Thymus (tissue), 11 donors: ENCODE data around the gene ZNF785. TPM values are rescaled to one million over a fixed set of nuclear protein-coding genes. Genes with fewer than 3 reads are reported as not detected.
"Not testable (repeated sequence)": the region's sequence is repeated elsewhere in the genome, so short reads cannot be mapped to it uniquely, and the experiment has no call there.

ENCODE experiments used
- DNase-seq, 9 donors: peaks; one replicate each; pipeline ENCODE4 v3.0.0-alpha.2; 2013; ENCODE audit warnings: low spot score in 9 of 9, low read depth in 6 of 9, missing footprints in 1 of 9
- H3K27ac ChIP-seq, 2 donors: one replicate each; pipeline ENCODE4 v1.5.1; 2013; ENCODE audit warnings: control low read depth in 1 of 2, low read depth in 1 of 2, low read length in 1 of 2, mild to moderate bottlenecking in 1 of 2, moderate library complexity in 1 of 2
- H3K27me3 ChIP-seq, 2 donors: one replicate each; pipeline ENCODE4 v1.5.1; 2013; ENCODE audit warnings: low read length in 1 of 2; ENCODE audit not compliant: control insufficient read depth in 2 of 2, insufficient read depth in 1 of 2
- H3K36me3 ChIP-seq, 2 donors: one replicate each; pipeline ENCODE4 v1.5.1; 2013; ENCODE audit warnings: low read length in 1 of 2, mild to moderate bottlenecking in 1 of 2, moderate library complexity in 1 of 2; ENCODE audit not compliant: control insufficient read depth in 2 of 2, insufficient read depth in 2 of 2
- H3K4me1 ChIP-seq, 2 donors: one replicate each; pipeline ENCODE4 v1.5.1; 2013; ENCODE audit warnings: low read length in 2 of 2; ENCODE audit not compliant: control insufficient read depth in 2 of 2, insufficient read depth in 2 of 2
- H3K4me3 ChIP-seq, 2 donors: one replicate each; pipeline ENCODE4 v1.5.1; 2013; ENCODE audit warnings: low read length in 2 of 2, control low read depth in 1 of 2, mild to moderate bottlenecking in 1 of 2
- H3K9me3 ChIP-seq, 2 donors: one replicate each; pipeline ENCODE4 v1.5.1; 2013; ENCODE audit warnings: low read length in 1 of 2, mild to moderate bottlenecking in 1 of 2; ENCODE audit not compliant: control insufficient read depth in 2 of 2, insufficient read depth in 1 of 2
- WGBS: extraction: QIAGEN DNeasy Blood & Tissue Kit; methylation state at CpG from one replicate; pipeline ENCODE4 v1.1.7; 2013; 5-methylcytosine and 5-hydroxymethylcytosine counted together
- polyA plus RNA-seq: library from polyadenylated mRNA; stranded (reverse); fragments of 200-250 nt; gene quantifications from one replicate; pipeline ENCODE4 v1.2.3, GENCODE V29; 2013
- total RNA-seq: library from RNA; stranded (reverse); fragments of 120-200 nt; gene quantifications from one replicate; pipeline ENCODE4 v1.2.4, GENCODE V29; 2013
- donor health status: healthy.

Gene ZNF785
- total and polyA plus RNA-seq, 2 donors, result 5.0 to 7.8 TPM

- 97% methylated on average over 13 of the region's 13 CpGs for WGBS
- H3K27ac ChIP-seq, result not testable (repeated sequence)
Measured at GRCh38 chr16:30539986-30540526, 45.4 kb downstream of the ZNF785 start.

DNA sequence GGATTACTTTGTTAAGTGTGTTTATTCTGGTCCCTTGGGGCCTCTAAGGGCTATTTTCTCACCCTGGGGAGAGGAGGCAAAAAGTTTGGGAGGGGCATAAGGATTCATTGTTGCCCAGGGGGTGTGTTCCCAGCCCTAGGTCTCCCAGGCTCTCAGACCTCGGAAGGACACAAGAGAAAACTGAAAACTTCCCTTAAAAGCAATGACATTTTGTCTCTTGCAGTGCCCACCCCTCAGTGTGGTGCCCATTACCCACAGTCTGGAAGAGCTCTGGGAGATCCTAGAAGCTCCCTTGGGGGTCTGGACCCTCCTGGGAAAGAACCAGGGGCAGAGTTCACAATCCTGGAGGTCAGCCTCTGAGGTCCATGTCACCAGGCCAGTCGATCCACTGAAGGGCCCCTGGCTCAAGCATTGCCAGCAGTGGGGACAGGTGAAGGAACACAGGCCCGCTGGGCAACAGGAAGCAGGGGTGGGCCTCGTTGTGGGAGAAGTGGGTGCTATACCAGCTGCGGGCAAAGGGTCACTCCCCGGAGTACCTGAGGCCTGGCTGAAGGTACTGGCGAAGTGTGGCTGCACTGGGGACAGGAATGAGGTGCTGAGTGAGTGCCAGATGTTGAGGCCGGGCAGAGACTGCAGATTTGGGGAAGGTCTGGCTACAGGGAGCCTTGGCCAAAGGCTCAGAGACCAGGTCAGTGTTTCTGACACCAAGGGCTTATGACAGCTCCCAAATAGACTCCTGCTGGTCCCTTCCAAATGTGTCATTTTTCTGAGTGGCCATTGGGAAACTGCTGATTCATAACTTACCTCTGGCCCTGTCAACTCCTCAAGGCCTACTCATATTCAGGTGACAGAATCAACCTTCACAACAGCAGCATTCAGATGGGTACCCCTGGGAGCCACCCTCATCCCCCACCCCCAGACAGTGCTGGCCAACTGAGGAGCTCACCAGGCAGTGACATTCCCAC, 46.2 kb downstream of the ZNF785 start:
- no peak overlapping the region for H3K4me3 ChIP-seq
- no peaks in the 10 kb centered on the region for H3K27me3 ChIP-seq
- DNase-seq, result no peak
- H3K9me3 ChIP-seq, result peaks cover 0 to 7% of the 10 kb centered on the region in 2 donors
- peaks cover 3 to 19% of the 10 kb centered on the region in 2 donors for H3K4me1 ChIP-seq
- no peak overlapping the region for H3K27ac ChIP-seq
- peaks cover 7 to 8% of the 10 kb centered on the region in 2 donors for H3K36me3 ChIP-seq
- WGBS, result 96% methylated on average over 8 of the region's 8 CpGs

More at GRCh38 chr16:30539986-30540526, 45.4 kb downstream of the ZNF785 start:
- not testable (repeated sequence) for H3K9me3 ChIP-seq, H3K27me3 ChIP-seq, H3K36me3 ChIP-seq, DNase-seq, H3K4me3 ChIP-seq
- H3K4me1 ChIP-seq, result peaks cover 3 to 17% of the 10 kb centered on the region in 2 donors

DNA sequence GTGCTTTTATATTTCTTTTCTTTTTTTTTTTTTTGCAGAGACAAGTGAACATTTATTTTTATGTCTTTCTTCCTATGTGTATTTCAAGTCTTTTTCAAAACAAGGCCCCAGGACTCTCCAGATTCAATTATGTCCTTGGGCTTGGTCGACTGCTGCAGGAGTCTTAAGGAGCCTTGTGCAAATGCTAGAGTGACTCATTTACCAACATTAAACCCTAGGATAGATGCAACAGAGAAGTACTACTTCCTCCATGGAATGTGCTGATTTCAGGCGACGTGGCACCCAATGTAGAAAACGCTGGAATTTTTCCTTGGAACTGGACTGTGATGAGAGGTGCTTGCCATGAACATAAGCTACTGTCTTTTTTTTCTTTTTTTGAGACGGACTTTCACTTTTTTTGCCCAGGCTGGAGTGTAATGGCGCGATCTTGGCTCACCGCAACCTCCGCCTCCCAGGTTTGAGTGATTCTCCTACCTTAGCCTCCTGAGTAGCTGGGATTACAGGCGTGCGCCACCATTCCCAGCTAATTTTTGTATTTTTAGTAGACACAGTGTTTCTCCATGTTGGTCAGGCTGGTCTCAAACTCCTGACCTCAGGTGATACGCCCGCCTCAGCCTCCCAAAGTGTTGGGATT, 49.0 kb downstream of the ZNF785 start:
- not testable (repeated sequence) for H3K4me3 ChIP-seq, DNase-seq, H3K27me3 ChIP-seq, H3K9me3 ChIP-seq
- H3K27ac ChIP-seq, result peak overlapping the region in 1 of 2 donors; percentile 99
- 97% methylated on average over 13 of the region's 13 CpGs for WGBS
- peaks cover 17 to 18% of the 10 kb centered on the region in 2 donors for H3K36me3 ChIP-seq
- H3K4me1 ChIP-seq, result peaks cover 12 to 31% of the 10 kb centered on the region in 2 donors

GRCh38 chr16:30535777-30536190, 49.7 kb downstream of the ZNF785 start:
- DNase-seq, result peak in 6 of 9 donors; percentile 46 to 84 (median 67)
- Histone ChIP-seq H3K4me1 (peaks cover 12 to 31% of the 10 kb centered on the region in 2 donors), H3K4me3 (peak overlapping the region; percentile 90 to 96), H3K27ac (peak overlapping the region; percentile 95 to 99), H3K27me3 (no peaks in the 10 kb centered on the region), H3K9me3 (peaks cover 0 to 7% of the 10 kb centered on the region in 2 donors), H3K36me3 (peaks cover 21 to 22% of the 10 kb centered on the region in 2 donors)
- WGBS, result 30% methylated on average over 12 of the region's 12 CpGs

- Histone ChIP-seq H3K36me3 (peaks cover 22 to 24% of the 10 kb centered on the region in 2 donors), H3K4me1 (peaks cover 12 to 31% of the 10 kb centered on the region in 2 donors), H3K27ac (peak overlapping the region; percentile 95 to 99), H3K9me3 (peaks cover 0 to 7% of the 10 kb centered on the region in 2 donors), H3K27me3 (no peaks in the 10 kb centered on the region), H3K4me3 (peak overlapping the region; percentile 90 to 96)
- 2% methylated on average over 18 of the region's 18 CpGs for WGBS
- DNase-seq, result peak in 2 of 9 donors; percentile 41 to 68
Measured at GRCh38 chr16:30535106-30535776, 50.3 kb downstream of the ZNF785 start.

DNA sequence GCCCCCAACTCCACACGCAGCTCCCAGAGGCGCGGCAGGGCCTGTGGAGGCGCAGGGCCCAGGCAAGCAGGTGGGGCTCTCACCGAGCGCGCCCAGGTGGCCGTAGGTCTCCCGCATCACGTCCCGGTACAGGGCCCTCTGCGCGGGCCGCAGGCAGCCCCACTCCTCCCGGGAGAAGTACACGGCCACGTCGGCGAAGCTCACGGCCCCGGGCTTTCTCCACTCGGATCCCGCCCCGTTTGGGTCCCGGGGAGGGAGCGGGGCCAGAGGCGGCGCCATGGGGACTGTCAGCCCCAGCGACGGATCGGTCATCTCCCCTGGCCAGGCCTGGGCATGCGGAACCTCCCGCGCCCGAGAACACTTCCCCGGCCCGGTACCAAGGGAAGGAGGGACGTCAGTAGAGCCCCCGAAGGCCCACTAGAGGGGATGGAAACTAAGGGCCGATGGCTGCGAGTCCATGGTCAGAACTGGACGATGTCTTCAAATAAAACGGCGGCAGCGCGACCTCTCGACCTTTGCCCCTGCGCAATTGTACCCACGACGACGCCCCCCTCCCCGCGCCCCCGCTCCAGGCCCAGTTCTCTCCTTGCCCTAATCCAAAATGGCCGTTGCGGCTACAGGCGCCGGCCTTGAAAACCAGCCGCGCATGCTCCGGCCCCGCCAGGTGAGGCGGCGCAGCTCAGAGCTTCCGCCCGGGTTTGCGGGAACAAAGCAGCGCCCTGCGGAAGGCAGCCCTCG, 51.0 kb downstream of the ZNF785 start, which contains the start of gene ZNF747:
ZNF747 (minus strand) TSS at position 491 of the 738 bp plus-strand sequence; CDS start at position 312, 179 bp downstream.
- Histone ChIP-seq H3K36me3 (peaks cover 19 to 21% of the 10 kb centered on the region in 2 donors), H3K9me3 (peaks cover 0 to 7% of the 10 kb centered on the region in 2 donors), H3K4me1 (peaks cover 12 to 31% of the 10 kb centered on the region in 2 donors), H3K27ac (peak within 1 kb of the TSS; percentile 95 to 99), H3K4me3 (peak within 1 kb of the TSS; percentile 90 to 96), H3K27me3 (no peaks in the 10 kb centered on the region)
- peak; percentile 88 to 98 (median 94) for DNase-seq
- under 1% methylated on average over 70 of the region's 70 CpGs for WGBS

GRCh38 chr16:30533748-30534367, 51.6 kb downstream of the ZNF785 start:
- peak overlapping the region; percentile 92 to 99 for H3K27ac ChIP-seq
- WGBS, result 29% methylated on average over 29 of the region's 29 CpGs
- H3K9me3 ChIP-seq, result peaks cover 0 to 7% of the 10 kb centered on the region in 2 donors
- no peaks in the 10 kb centered on the region for H3K27me3 ChIP-seq
- peak in 2 of 9 donors; percentile 30 to 46 for DNase-seq
- peaks cover 15 to 18% of the 10 kb centered on the region in 2 donors for H3K36me3 ChIP-seq
- peak overlapping the region; percentile 90 to 96 for H3K4me3 ChIP-seq
- H3K4me1 ChIP-seq, result peaks cover 12 to 34% of the 10 kb centered on the region in 2 donors
